Measurements from ENCODE around the gene CASK. TPM values are rescaled to one million over a fixed set of nuclear protein-coding genes. Genes with fewer than 3 reads are reported as not detected.

Gene CASK
- total and polyA plus RNA-seq, 8 donors, result 4.7 to 42.5 (median 22.9) TPM

DNA sequence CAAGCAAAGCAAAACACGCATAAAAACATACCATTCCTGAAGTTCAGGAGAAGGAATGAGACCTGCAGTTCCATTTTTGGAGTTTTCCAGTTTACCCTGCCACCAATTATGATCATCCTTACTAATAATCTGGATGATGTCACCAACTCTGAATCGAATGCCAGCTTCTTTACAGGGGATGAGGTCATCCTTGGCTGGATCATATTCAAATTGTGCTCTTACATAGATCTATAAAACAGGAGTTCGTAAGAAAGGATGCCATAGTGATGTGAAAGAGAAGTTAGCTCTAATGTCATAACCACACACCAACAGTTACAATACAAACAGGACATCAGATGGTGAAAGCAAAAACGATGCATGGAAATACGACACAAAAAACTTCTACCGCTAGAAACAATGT is 369.7 kb downstream of the CASK start:
- no peak for DNase-seq
- no peak overlapping the region for H3K27ac ChIP-seq
- TF ChIP-seq, protein P1, sequence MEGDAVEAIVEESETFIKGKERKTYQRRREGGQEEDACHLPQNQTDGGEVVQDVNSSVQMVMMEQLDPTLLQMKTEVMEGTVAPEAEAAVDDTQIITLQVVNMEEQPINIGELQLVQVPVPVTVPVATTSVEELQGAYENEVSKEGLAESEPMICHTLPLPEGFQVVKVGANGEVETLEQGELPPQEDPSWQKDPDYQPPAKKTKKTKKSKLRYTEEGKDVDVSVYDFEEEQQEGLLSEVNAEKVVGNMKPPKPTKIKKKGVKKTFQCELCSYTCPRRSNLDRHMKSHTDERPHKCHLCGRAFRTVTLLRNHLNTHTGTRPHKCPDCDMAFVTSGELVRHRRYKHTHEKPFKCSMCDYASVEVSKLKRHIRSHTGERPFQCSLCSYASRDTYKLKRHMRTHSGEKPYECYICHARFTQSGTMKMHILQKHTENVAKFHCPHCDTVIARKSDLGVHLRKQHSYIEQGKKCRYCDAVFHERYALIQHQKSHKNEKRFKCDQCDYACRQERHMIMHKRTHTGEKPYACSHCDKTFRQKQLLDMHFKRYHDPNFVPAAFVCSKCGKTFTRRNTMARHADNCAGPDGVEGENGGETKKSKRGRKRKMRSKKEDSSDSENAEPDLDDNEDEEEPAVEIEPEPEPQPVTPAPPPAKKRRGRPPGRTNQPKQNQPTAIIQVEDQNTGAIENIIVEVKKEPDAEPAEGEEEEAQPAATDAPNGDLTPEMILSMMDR (IDR thresholded peaks at IDR 0.05), result no peak
- peaks cover 0 to 9% (median 0%) of the 10 kb centered on the region in 4 donors for H3K27me3 ChIP-seq
- no peak for ATAC-seq
- no peak for FAIRE-seq
- intact Hi-C loops (cut with DNase I), result no loop called here
- WGBS, 2 donors, result 71 to 82% methylated on average over 6 of the region's 6 CpGs
- H3K36me3 ChIP-seq, result no peaks in the 10 kb centered on the region
- H3K9me3 ChIP-seq, result no peaks in the 10 kb centered on the region
- no peak overlapping the region for H3K4me3 ChIP-seq
- no peaks in the 10 kb centered on the region for H3K4me1 ChIP-seq

DNA sequence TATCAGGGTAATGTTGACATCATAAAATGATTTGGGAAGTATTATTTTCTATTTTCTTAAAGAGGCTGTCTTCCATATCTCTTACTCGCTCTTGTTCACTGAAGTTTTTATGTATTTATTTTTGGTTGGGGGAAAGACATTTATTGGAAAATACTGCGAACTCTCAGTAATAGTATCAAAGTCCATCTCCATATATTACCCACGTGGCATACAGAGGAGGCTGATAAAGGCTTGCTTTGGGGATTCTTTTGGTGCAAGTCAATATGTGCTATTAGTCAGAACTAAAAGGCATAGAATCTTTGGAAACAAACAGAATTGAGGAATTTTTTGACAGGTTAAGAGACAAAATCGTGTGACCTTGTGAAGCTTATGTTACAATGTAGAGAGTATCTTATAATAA is 374.9 kb downstream of the CASK start:
- no peaks in the 10 kb centered on the region for H3K4me1 ChIP-seq
- 68 to 91% methylated on average over 4 of the region's 4 CpGs for WGBS, 2 donors

DNA sequence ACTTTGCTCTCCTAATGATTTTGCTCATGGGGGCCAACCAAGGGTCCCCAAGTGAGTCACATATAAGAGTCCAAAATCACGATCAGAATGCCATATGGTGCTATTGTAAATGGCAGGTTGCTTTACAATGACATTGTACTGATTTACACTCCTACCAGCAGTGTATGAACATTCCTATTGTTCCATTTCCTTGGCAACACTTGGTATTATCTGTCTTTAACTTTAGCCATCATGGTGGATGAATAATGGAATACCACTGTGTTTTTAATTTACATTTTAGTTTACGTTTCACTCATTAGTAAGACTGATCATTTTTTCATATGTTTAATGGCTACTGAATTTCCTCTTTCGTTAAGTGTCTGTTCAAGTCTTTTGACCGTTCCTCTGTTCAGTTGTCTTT is 379.7 kb downstream of the CASK start:
- peak; percentile 83 for FAIRE-seq
- intact Hi-C loops (cut with DNase I), result no loop called here
- H3K4me3 ChIP-seq, result no peak overlapping the region
- H3K27ac ChIP-seq, result no peak overlapping the region
- WGBS, 2 donors, result 76 to 95% methylated on average over 4 of the region's 4 CpGs
- H3K27me3 ChIP-seq, result no peaks in the 10 kb centered on the region
- no peaks in the 10 kb centered on the region for H3K36me3 ChIP-seq
- no peak for ATAC-seq
- DNase-seq, result no peak
- TF ChIP-seq, protein P1 (IDR thresholded peaks at IDR 0.05), result no peak
- no peaks in the 10 kb centered on the region for H3K4me1 ChIP-seq
- no peaks in the 10 kb centered on the region for H3K9me3 ChIP-seq

More for the DNA sequence above, 374.9 kb downstream of the CASK start:
- Histone ChIP-seq H3K36me3 (no peaks in the 10 kb centered on the region), H3K9me3 (no peaks in the 10 kb centered on the region), H3K27me3 (no peaks in the 10 kb centered on the region), H3K4me3 (no peak overlapping the region), H3K27ac (no peak overlapping the region)
- DNase-seq, result no peak
- ATAC-seq, result no peak
- TF ChIP-seq, protein P1 (IDR thresholded peaks at IDR 0.05), result no peak
- intact Hi-C loops (cut with DNase I), result no loop called here
- no peak for FAIRE-seq

DNA sequence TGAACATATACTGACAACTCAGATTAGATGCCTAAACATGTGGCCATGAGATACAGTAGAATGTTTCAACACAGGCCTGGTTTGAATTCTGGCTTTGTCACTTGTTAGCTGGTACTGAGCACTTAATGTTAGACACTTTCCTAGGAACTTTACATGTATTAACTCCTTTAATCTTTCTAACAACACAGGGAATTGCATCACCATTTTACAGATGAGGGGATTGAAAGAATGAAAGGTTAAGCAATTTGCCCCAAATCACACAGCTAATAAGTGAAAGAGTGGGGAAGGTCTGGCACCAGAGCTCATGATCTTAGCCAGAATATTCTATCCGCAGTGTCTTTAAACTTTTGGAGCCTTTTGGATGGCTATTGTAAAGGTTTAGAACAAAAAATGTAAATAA is 380.3 kb downstream of the CASK start:
- no peak overlapping the region for H3K4me3 ChIP-seq
- H3K9me3 ChIP-seq, result no peaks in the 10 kb centered on the region
- no peaks in the 10 kb centered on the region for H3K4me1 ChIP-seq
- no peaks in the 10 kb centered on the region for H3K27me3 ChIP-seq
- TF ChIP-seq, protein P1 (IDR thresholded peaks at IDR 0.05), result no peak
- intact Hi-C loops (cut with DNase I), result no loop called here
- no peak for DNase-seq
- FAIRE-seq, result no peak
- no peaks in the 10 kb centered on the region for H3K36me3 ChIP-seq
- H3K27ac ChIP-seq, result no peak overlapping the region
- WGBS, 2 donors, result 86 to 100% methylated on average over 1 of the region's 1 CpG
- no peak for ATAC-seq

DNA sequence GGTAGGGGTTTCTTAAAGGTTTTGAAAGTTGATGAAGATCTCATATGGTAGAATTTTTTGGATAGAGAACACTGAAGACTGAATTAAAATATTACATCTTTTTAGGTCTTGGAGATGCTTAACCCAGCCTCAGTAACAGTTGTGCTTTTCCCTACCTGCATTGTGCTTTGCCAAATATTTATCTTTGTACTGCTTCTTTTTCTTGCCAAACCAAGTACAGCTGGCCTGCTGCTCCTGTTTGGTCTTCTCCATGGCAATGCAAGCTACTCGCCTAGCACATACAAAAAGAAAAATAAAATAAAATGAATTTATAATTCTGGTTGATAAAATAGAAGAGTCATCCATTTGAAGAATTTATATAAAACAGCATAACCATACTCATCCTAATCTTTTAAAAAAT is 380.8 kb downstream of the CASK start:
- intact Hi-C loops (cut with DNase I), result no loop called here
- DNase-seq (no peak), ATAC-seq (no peak), FAIRE-seq (no peak)
- TF ChIP-seq, protein P1 (IDR thresholded peaks at IDR 0.05), result no peak
- Histone ChIP-seq H3K9me3 (no peaks in the 10 kb centered on the region), H3K4me3 (no peak overlapping the region), H3K4me1 (no peaks in the 10 kb centered on the region), H3K27me3 (no peaks in the 10 kb centered on the region), H3K36me3 (no peaks in the 10 kb centered on the region), H3K27ac (no peak overlapping the region)
- WGBS, 2 donors, result 77 to 86% methylated on average over 1 of the region's 1 CpG
